CD4-positive, alpha-beta T cell (primary cell): Measurements from ENCODE around the gene TCTN2. TPM values are rescaled to one million over a fixed set of nuclear protein-coding genes. Genes with fewer than 3 reads are reported as not detected.

Experiments used
- ATAC-seq: fragments of 200-7000 bp; cut with Tn5 transposase; one replicate; pipeline ENCODE4 v1.10.0; 2022; ENCODE audit warnings: mild to moderate bottlenecking; ENCODE audit not compliant: poor library complexity
- CTCF ChIA-PET: fragments of 350-600 bp; sonication (Branson Sonifier 250); formaldehyde crosslinking; loops from one replicate; lab custom pipeline; 2021; ENCODE audit warnings: antibody characterized with exemption, inconsistent platforms; lab: Charles Lee
- POLR2A ChIA-PET: fragments of 350-600 bp; sonication (Branson Sonifier 250); formaldehyde crosslinking; loops from one replicate; lab custom pipeline; 2021; ENCODE audit warnings: antibody characterized with exemption, inconsistent platforms; lab: Charles Lee
- DNase-seq, 14 experiments: peaks; one replicate each; pipeline ENCODE4 v3.0.0-alpha.2; 2013 to 2020; ENCODE audit warnings: mixed read lengths in 2 of 14
- H3K27ac ChIP-seq, 2 donors: one replicate each; pipeline versions ENCODE4 v1.5.1 to v1.7.0; 2013; ENCODE audit warnings: low read length in 2 of 2, low read depth in 1 of 2, mild to moderate bottlenecking in 1 of 2
- H3K27me3 ChIP-seq, 2 experiments: 1 replicate in 1 of 2; 2 replicates in 1 of 2; pipeline versions ENCODE4 v1.6.1 to v1.7.0; 2013; ENCODE audit warnings: low read length in 2 of 2, control low read depth in 1 of 2, mild to moderate bottlenecking in 1 of 2, moderate library complexity in 1 of 2; ENCODE audit not compliant: insufficient read depth in 2 of 2, control insufficient read depth in 1 of 2
- H3K36me3 ChIP-seq: one replicate; pipeline ENCODE4 v1.6.1; 2013; ENCODE audit warnings: low read length, control low read depth; ENCODE audit not compliant: insufficient read depth
- H3K4me1 ChIP-seq: one replicate; pipeline ENCODE4 v1.6.1; 2013; ENCODE audit warnings: low read length, control low read depth; ENCODE audit not compliant: insufficient read depth
- H3K4me3 ChIP-seq: one replicate; pipeline ENCODE4 v1.5.1; 2013; ENCODE audit warnings: mild to moderate bottlenecking, low read length, moderate library complexity
- H3K9me3 ChIP-seq, 2 experiments: 1 replicate in 1 of 2; 2 replicates in 1 of 2; pipeline versions ENCODE4 v1.6.1 to v1.7.0; 2013; ENCODE audit warnings: low read length in 2 of 2, mild to moderate bottlenecking in 2 of 2, control low read depth in 1 of 2, moderate library complexity in 1 of 2; ENCODE audit not compliant: control insufficient read depth in 1 of 2, insufficient read depth in 1 of 2
- H3K27ac Mint-ChIP-seq: one replicate; pipeline ENCODE4 v1.8.0; 2020; ENCODE audit warnings: mixed read lengths
- H3K27me3 Mint-ChIP-seq: one replicate; pipeline ENCODE4 v1.8.0; 2021; ENCODE audit warnings: mixed read lengths
- H3K36me3 Mint-ChIP-seq: one replicate; pipeline ENCODE4 v1.8.0; 2021; ENCODE audit warnings: low read depth, mixed read lengths
- H3K4me1 Mint-ChIP-seq: one replicate; pipeline ENCODE4 v1.8.0; 2021; ENCODE audit warnings: low read depth, mixed read lengths
- H3K4me3 Mint-ChIP-seq: one replicate; pipeline ENCODE4 v1.8.0; 2020; ENCODE audit warnings: mild to moderate bottlenecking, mixed read lengths
- H3K9me3 Mint-ChIP-seq: one replicate; pipeline ENCODE4 v1.8.0; 2020; ENCODE audit warnings: mixed read lengths
- intact Hi-C, 2 experiments: fragments of 100-400 bp; cut with DNase I in 1 of 2; cut with micrococcal nuclease in 1 of 2; formaldehyde crosslinking; loops; one replicate each; pipeline versions ENCODE4 v1.15.1 to v1.9.0; 2023 to 2025; cut with DNase I, micrococcal nuclease
- total RNA-seq, 174 experiments: library from RNA in 2 of 174; stranded (reverse) in 2 of 174; gene quantifications; one replicate each; pipeline ENCODE4 v1.2.3 and lab custom pipeline; 2021 to 2026
- TF ChIP-seq, protein P1 (sequence below): fragments of 200-600 bp; IDR thresholded peaks from one replicate; pipeline ENCODE4 v1.8.0; 2022; ENCODE audit warnings: antibody characterized with exemption, mild to moderate bottlenecking

The TCTN2 gene
- total RNA-seq, 2 experiments from 2014 or later = 3.2 to 3.5 TPM

DNA sequence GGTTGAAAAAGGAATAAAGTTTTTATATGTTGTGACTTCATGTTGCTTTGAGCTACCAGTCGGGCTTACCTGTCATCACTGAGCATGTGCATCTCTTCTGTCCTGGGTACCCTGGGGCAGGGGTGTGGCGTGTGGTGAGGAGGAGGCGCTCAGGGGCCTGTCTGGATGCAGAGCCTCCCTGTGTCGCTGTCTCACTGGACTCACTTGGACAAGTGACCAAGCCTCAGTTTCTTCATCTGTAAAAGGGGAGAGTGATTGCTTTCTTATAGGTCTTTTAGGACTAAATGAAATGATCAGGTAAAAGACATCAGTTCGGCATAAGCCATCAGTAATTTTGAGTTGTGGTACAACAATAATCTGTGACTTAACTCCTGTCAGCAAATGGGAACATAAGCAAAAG, 63.4 kb downstream of the TCTN2 start:
- ChIA-PET CTCF (interaction anchor here (1.2 kb wide), 1 partner anchor 11 kb away, joined by 3 read pairs; no protein-coding TSS in a partner anchor), POLR2A (no interaction called here)
- intact Hi-C loops = no loop called here
- Histone ChIP-seq H3K4me3 (no peak overlapping the region), H3K27me3 (no peaks in the 10 kb centered on the region), H3K36me3 (peaks cover 76% of the 10 kb centered on the region), H3K9me3 (no peaks in the 10 kb centered on the region), H3K27ac (no peak overlapping the region), H3K4me1 (no peaks in the 10 kb centered on the region)
- H3K27me3 Mint-ChIP-seq = no peaks in the 10 kb centered on the region
- H3K36me3 Mint-ChIP-seq = peaks cover 92% of the 10 kb centered on the region
- H3K4me3 Mint-ChIP-seq = no peak overlapping the region
- TF ChIP-seq, protein P1, sequence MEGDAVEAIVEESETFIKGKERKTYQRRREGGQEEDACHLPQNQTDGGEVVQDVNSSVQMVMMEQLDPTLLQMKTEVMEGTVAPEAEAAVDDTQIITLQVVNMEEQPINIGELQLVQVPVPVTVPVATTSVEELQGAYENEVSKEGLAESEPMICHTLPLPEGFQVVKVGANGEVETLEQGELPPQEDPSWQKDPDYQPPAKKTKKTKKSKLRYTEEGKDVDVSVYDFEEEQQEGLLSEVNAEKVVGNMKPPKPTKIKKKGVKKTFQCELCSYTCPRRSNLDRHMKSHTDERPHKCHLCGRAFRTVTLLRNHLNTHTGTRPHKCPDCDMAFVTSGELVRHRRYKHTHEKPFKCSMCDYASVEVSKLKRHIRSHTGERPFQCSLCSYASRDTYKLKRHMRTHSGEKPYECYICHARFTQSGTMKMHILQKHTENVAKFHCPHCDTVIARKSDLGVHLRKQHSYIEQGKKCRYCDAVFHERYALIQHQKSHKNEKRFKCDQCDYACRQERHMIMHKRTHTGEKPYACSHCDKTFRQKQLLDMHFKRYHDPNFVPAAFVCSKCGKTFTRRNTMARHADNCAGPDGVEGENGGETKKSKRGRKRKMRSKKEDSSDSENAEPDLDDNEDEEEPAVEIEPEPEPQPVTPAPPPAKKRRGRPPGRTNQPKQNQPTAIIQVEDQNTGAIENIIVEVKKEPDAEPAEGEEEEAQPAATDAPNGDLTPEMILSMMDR = no peak
- no peak overlapping the region for H3K27ac Mint-ChIP-seq
- no peaks in the 10 kb centered on the region for H3K9me3 Mint-ChIP-seq
- no peaks in the 10 kb centered on the region for H3K4me1 Mint-ChIP-seq
- DNase-seq (no peak), ATAC-seq (no peak)

DNA sequence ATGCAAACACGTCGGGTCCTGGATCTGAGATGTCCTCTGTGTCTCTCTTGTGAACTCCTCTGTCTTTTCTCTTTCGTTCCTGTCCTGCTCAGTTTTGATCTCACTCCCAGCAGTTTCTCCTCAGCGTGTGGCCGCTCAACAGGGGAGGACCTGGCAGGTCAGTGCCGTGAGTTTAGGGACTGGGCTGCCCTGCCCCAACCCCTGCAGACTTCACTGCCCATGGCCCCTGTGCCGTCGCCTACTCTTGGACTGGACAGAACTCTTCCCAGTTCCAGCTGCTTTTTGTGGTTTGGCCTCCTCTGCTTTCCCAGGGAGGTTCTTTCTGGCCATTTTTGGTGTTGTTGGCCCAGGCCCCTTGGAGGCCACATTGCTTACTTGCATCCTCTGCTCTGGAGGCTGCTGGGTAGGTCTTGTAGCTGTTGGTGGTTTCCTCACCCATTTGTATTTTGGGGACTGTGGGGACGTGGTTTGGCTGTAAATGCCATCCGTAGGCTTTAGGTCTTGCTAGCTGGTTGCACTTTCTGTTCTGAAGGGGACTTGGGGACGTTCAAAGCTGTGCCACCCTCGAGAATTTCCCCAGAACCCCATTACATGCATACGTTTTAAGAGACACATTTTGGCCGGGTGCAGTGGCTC, 71.1 kb downstream of the TCTN2 start:
- H3K4me3 ChIP-seq = no peak overlapping the region
- no peaks in the 10 kb centered on the region for H3K27me3 ChIP-seq
- Mint-ChIP-seq H3K27ac (no peak overlapping the region), H3K4me3 (no peak overlapping the region), H3K9me3 (no peaks in the 10 kb centered on the region), H3K36me3 (peaks cover 77% of the 10 kb centered on the region), H3K27me3 (no peaks in the 10 kb centered on the region), H3K4me1 (peaks cover 18% of the 10 kb centered on the region)
- peaks cover 73% of the 10 kb centered on the region for H3K36me3 ChIP-seq
- intact Hi-C loops = loop anchor here in 1 of 2 experiments (10.0 kb wide), 1 partner anchor 243 kb away; no protein-coding TSS in a partner anchor
- TF ChIP-seq, protein P1 = no peak
- no peak for ATAC-seq
- ChIA-PET CTCF (no interaction called here), POLR2A (no interaction called here)
- H3K27ac ChIP-seq = no peak overlapping the region
- peak in 1 of 14 experiments; percentile 67 for DNase-seq
- peaks cover 7% of the 10 kb centered on the region for H3K4me1 ChIP-seq
- H3K9me3 ChIP-seq = no peaks in the 10 kb centered on the region

DNA sequence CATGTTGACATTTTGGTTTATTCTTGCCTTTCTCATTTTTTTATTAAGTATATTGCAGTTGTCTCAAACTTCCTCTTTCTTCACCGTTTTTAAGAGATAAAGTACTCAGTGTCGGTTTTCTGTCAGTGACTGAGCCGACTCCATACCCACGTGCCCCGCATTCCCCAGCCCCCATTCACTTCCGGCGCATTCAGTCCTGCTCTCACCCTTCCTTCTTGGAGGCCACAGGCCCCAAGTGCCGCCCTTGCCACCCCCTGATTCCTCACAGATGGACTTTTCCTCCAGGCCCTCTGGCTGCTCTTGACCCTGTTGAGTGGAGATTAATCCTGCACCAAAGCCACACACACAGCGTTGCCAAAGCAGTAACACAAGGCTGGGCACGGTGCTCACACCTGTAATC, 72.1 kb downstream of the TCTN2 start:
- intact Hi-C loops = loop anchor here in 1 of 2 experiments (10.0 kb wide), 1 partner anchor 242 kb away; no protein-coding TSS in a partner anchor
- POLR2A ChIA-PET = no interaction called here

More for the DNA sequence above, 72.1 kb downstream of the TCTN2 start:
- Mint-ChIP-seq H3K4me3 (no peak overlapping the region), H3K27me3 (no peaks in the 10 kb centered on the region), H3K4me1 (peaks cover 26% of the 10 kb centered on the region), H3K36me3 (peaks cover 77% of the 10 kb centered on the region), H3K27ac (peak overlapping the region; percentile 77), H3K9me3 (no peaks in the 10 kb centered on the region)
- ATAC-seq (no peak), DNase-seq (no peak)
- CTCF ChIA-PET = no interaction called here
- no peaks in the 10 kb centered on the region for H3K9me3 ChIP-seq
- no peak overlapping the region for H3K27ac ChIP-seq
- TF ChIP-seq, protein P1 = no peak
- H3K4me1 ChIP-seq = peaks cover 7% of the 10 kb centered on the region
- peaks cover 73% of the 10 kb centered on the region for H3K36me3 ChIP-seq
- no peaks in the 10 kb centered on the region for H3K27me3 ChIP-seq
- H3K4me3 ChIP-seq = no peak overlapping the region
